OCI-LY3 (cell line): ENCODE results near the gene ARHGAP18.
A peak's percentile ranks its signal among the peaks of the same experiment; 100 is the strongest.

Source experiments
- H2AFZ ChIP-seq: fragments of 200-600, 300-600 bp; shearing (Covaris generic); 2 replicates; pipeline ENCODE4 v1.6.0; 2014; ENCODE audit warnings: antibody characterized with exemption, low read depth, low read length
- H3K27ac ChIP-seq: fragments of 200-600, 300-600 bp; sonication (generic); 2 replicates; pipeline ENCODE4 v1.5.1; 2014; ENCODE audit warnings: mild to moderate bottlenecking, low read length, moderate library complexity, mixed read lengths
- H3K27me3 ChIP-seq: fragments of 200-600, 300-600 bp; sonication (generic); 2 replicates; pipeline ENCODE4 v1.6.1; 2014; ENCODE audit warnings: low read depth, low read length, mixed read lengths
- H3K36me3 ChIP-seq: fragments of 200-600, 300-600 bp; sonication (generic); replicated peaks from 2 replicates; pipeline ENCODE3; 2014; ENCODE audit warnings: low read depth, low read length, mixed read lengths
- H3K4me1 ChIP-seq: fragments of 300-600, 200-600 bp; sonication (generic); 2 replicates; pipeline ENCODE4 v1.6.1; 2014; ENCODE audit warnings: low read length, mixed read lengths
- H3K4me2 ChIP-seq: fragments of 200-600, 300-600 bp; sonication (generic); 2 replicates; pipeline ENCODE4 v1.6.1; 2014; ENCODE audit warnings: low read length, mixed read lengths
- H3K4me3 ChIP-seq: fragments of 300-600, 200-600 bp; sonication (generic); 2 replicates; pipeline ENCODE4 v1.5.1; 2014; ENCODE audit warnings: antibody characterized with exemption, mild to moderate bottlenecking, low read length, moderate library complexity
- H3K79me2 ChIP-seq: fragments of 300-600, 200-600 bp; shearing (Covaris generic); 2 replicates; pipeline ENCODE4 v1.6.1; 2014; ENCODE audit warnings: mild to moderate bottlenecking, low read length, mixed read lengths
- H3K9ac ChIP-seq: fragments of 300-600, 200-600 bp; shearing (Covaris generic); 2 replicates; pipeline ENCODE4 v1.6.0; 2014; ENCODE audit warnings: mild to moderate bottlenecking, low read length, moderate library complexity
- H3K9me3 ChIP-seq: fragments of 200-600, 300-600 bp; shearing (Covaris generic); 2 replicates; pipeline ENCODE4 v1.6.1; 2014; ENCODE audit warnings: low read length, mixed read lengths; ENCODE audit not compliant: insufficient read depth
- H4K20me1 ChIP-seq: fragments of 200-600, 300-600 bp; sonication (generic); 2 replicates; pipeline ENCODE4 v1.6.1; 2016; ENCODE audit warnings: low read length, mixed read lengths; ENCODE audit not compliant: insufficient read depth
- CTCF ChIP-seq: fragments of 200-600, 300-600 bp; sonication (generic); IDR thresholded peaks from 2 replicates; pipeline ENCODE4 v1.5.1; 2014; ENCODE audit warnings: antibody characterized with exemption, low read length, low read depth
- EZH2phosphoT487 ChIP-seq: fragments of 200-600 bp; shearing (Covaris generic); IDR thresholded peaks from 2 replicates; pipeline ENCODE4 v1.6.1; 2018; ENCODE audit warnings: antibody characterized with exemption, mixed run types, low read depth

Gene ARHGAP18

DNA sequence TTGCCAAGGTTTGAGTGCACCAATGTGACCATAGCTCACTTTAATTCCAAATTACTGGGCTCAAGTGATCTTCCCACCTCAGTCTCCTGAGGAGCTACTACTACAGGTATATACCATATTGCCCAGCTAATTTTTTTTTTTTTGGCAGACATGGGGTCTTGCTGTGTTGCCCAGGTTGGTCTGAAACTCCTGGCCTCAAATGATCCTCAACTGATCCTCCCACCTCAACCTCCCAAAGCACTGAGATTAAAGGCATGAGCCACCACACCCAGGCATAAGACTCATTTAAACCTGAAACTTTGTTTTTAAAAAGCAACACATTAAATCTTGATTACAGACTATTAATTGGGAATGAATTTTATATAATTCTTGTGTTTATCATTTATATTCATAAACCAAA, 67.7 kb downstream of the ARHGAP18 start:
- H3K79me2 ChIP-seq = no peaks in the 10 kb centered on the region
- H4K20me1 ChIP-seq = no peaks in the 10 kb centered on the region
- H3K27me3 ChIP-seq = no peaks in the 10 kb centered on the region
- H2AFZ ChIP-seq = no peak overlapping the region
- no peak overlapping the region for H3K27ac ChIP-seq
- peaks cover 22% of the 10 kb centered on the region for H3K36me3 ChIP-seq
- H3K4me2 ChIP-seq = no peak overlapping the region
- H3K4me3 ChIP-seq = no peak overlapping the region
- peaks cover 64% of the 10 kb centered on the region for H3K4me1 ChIP-seq
- no peak overlapping the region for H3K9ac ChIP-seq
- TF ChIP-seq CTCF = no peak
- TF ChIP-seq EZH2phosphoT487 = no peak
- H3K9me3 ChIP-seq = no peaks in the 10 kb centered on the region

- Histone ChIP-seq H3K27ac (no peak overlapping the region), H3K79me2 (no peaks in the 10 kb centered on the region), H4K20me1 (no peaks in the 10 kb centered on the region), H2AFZ (no peak overlapping the region), H3K4me3 (no peak overlapping the region), H3K9me3 (no peaks in the 10 kb centered on the region), H3K36me3 (peaks cover 22% of the 10 kb centered on the region), H3K4me2 (no peak overlapping the region), H3K27me3 (no peaks in the 10 kb centered on the region), H3K4me1 (peaks cover 56% of the 10 kb centered on the region), H3K9ac (no peak overlapping the region)
- TF ChIP-seq EZH2phosphoT487 = no peak
- TF ChIP-seq CTCF = no peak
Observed at GRCh38 chr6:129641344-129641743, 68.6 kb downstream of the ARHGAP18 start.

DNA sequence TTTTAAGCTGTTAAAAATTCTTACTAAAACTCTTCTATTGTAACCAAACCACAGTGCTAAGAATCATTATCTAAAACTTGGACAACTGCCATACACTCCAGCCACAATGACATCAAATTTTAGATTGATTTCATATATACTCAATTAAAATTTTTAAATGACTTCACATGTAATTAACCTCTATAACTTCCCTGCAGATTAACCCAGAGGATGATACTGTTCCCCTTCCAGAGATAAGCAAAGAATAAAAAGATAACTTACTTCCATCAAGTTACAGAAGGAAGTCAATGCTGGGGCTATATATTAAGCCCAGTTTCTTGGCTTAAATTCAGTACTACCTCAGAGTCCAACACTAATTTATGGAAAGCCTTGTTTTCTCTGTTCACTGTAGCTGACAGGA, 71.3 kb downstream of the ARHGAP18 start:
- Histone ChIP-seq H3K9ac (no peak overlapping the region), H3K4me3 (no peak overlapping the region), H3K4me2 (no peak overlapping the region), H3K9me3 (no peaks in the 10 kb centered on the region), H4K20me1 (no peaks in the 10 kb centered on the region), H3K27ac (no peak overlapping the region), H3K27me3 (no peaks in the 10 kb centered on the region), H3K36me3 (peaks cover 28% of the 10 kb centered on the region), H2AFZ (no peak overlapping the region), H3K79me2 (no peaks in the 10 kb centered on the region), H3K4me1 (peaks cover 41% of the 10 kb centered on the region)
- TF ChIP-seq EZH2phosphoT487 = no peak
- TF ChIP-seq CTCF = no peak

GRCh38 chr6:129638055-129638684, 71.8 kb downstream of the ARHGAP18 start:
- Histone ChIP-seq H4K20me1 (no peaks in the 10 kb centered on the region), H3K27me3 (no peaks in the 10 kb centered on the region), H2AFZ (no peak overlapping the region), H3K36me3 (peaks cover 28% of the 10 kb centered on the region), H3K4me2 (peak overlapping the region; percentile 31), H3K27ac (no peak overlapping the region), H3K4me1 (peaks cover 36% of the 10 kb centered on the region), H3K79me2 (no peaks in the 10 kb centered on the region), H3K9ac (peak overlapping the region; percentile 14; the same call in 1 of the 2 replicates), H3K9me3 (no peaks in the 10 kb centered on the region), H3K4me3 (no peak overlapping the region)
- TF ChIP-seq EZH2phosphoT487 (no peak), CTCF (no peak)
